Mesenchymal stem cell (in vitro differentiated cells and primary cell): ENCODE results near the gene SLC50A1.

Experiments
- DNase-seq: peaks from one replicate; pipeline ENCODE4 v3.0.0-alpha.2; 2013
- H2AFZ ChIP-seq: one replicate; pipeline ENCODE4 v1.6.1; 2013; ENCODE audit warnings: low read depth, mild to moderate bottlenecking, control low read depth, inconsistent platforms, low read length, moderate library complexity
- H2AK5ac ChIP-seq: 2 replicates; pipeline ENCODE4 v1.6.1; 2013; ENCODE audit warnings: low read length, moderate library complexity, mild to moderate bottlenecking, inconsistent platforms; ENCODE audit not compliant: severe bottlenecking
- H2BK120ac ChIP-seq: one replicate; pipeline ENCODE4 v1.6.1; 2013; ENCODE audit warnings: low read depth, mild to moderate bottlenecking, inconsistent platforms, low read length, moderate library complexity
- H2BK12ac ChIP-seq, 2 experiments: one replicate each; pipeline ENCODE4 v1.6.1; 2013; ENCODE audit warnings: inconsistent platforms in 2 of 2, low read length in 2 of 2, mild to moderate bottlenecking in 2 of 2, moderate library complexity in 2 of 2, control low read depth in 1 of 2
- H2BK15ac ChIP-seq: one replicate; pipeline ENCODE4 v1.6.1; 2013; ENCODE audit warnings: mild to moderate bottlenecking, low read depth, inconsistent platforms; ENCODE audit not compliant: poor library complexity, severe bottlenecking
- H2BK5ac ChIP-seq: 2 replicates; pipeline ENCODE4 v1.6.1; 2013; ENCODE audit warnings: low read depth, mild to moderate bottlenecking, low read length, control low read depth, inconsistent platforms; ENCODE audit not compliant: poor library complexity, severe bottlenecking
- H3K14ac ChIP-seq, 2 experiments: one replicate each; pipeline ENCODE4 v1.6.1; 2013; ENCODE audit warnings: inconsistent platforms in 2 of 2, low read length in 2 of 2, control low read depth in 1 of 2, mild to moderate bottlenecking in 1 of 2, moderate library complexity in 1 of 2
- H3K18ac ChIP-seq, 2 experiments: one replicate each; pipeline ENCODE4 v1.6.1; 2013; ENCODE audit warnings: inconsistent platforms in 2 of 2, low read length in 2 of 2, control low read depth in 1 of 2, low read depth in 1 of 2, mild to moderate bottlenecking in 1 of 2
- H3K23ac ChIP-seq, 2 experiments: one replicate each; pipeline ENCODE4 v1.6.1; 2013; ENCODE audit warnings: inconsistent platforms in 2 of 2, low read length in 2 of 2, mild to moderate bottlenecking in 2 of 2, moderate library complexity in 2 of 2, control low read depth in 1 of 2
- H3K27ac ChIP-seq: 2 replicates; pipeline ENCODE4 v1.5.1; 2013; ENCODE audit warnings: mild to moderate bottlenecking, moderate library complexity, low read length, control low read depth, inconsistent platforms; ENCODE audit not compliant: poor library complexity, severe bottlenecking
- H3K27me3 ChIP-seq, 2 experiments: 2 replicates each; pipeline versions ENCODE4 v1.6.1 to v1.7.0; 2013; ENCODE audit warnings: low read length in 2 of 2, mild to moderate bottlenecking in 2 of 2, moderate library complexity in 2 of 2, control low read depth in 1 of 2, inconsistent platforms in 1 of 2; ENCODE audit not compliant: control insufficient read depth in 1 of 2, insufficient read depth in 1 of 2
- H3K36me3 ChIP-seq, 2 experiments: 2 replicates each; pipeline versions ENCODE4 v1.6.1 to v1.7.0; 2013; ENCODE audit warnings: low read length in 2 of 2, control low read depth in 1 of 2, inconsistent platforms in 1 of 2, low read depth in 1 of 2, mild to moderate bottlenecking in 1 of 2; ENCODE audit not compliant: insufficient read depth in 2 of 2, control insufficient read depth in 1 of 2
- H3K4ac ChIP-seq, 2 experiments: one replicate each; pipeline ENCODE4 v1.6.1; 2013; ENCODE audit warnings: inconsistent platforms in 2 of 2, low read length in 2 of 2, mild to moderate bottlenecking in 2 of 2, moderate library complexity in 2 of 2, control low read depth in 1 of 2, low read depth in 1 of 2
- H3K4me1 ChIP-seq: 2 replicates; pipeline ENCODE4 v1.6.1; 2013; ENCODE audit warnings: low read depth, low read length, control low read depth; ENCODE audit not compliant: control insufficient read depth, insufficient read depth
- H3K4me2 ChIP-seq: 2 replicates; pipeline ENCODE4 v1.6.1; 2013; ENCODE audit warnings: low read length, mild to moderate bottlenecking, inconsistent platforms; ENCODE audit not compliant: poor library complexity, severe bottlenecking
- H3K4me3 ChIP-seq, 2 experiments: 2 replicates each; pipeline versions ENCODE4 v1.5.1 to v1.7.0; 2013; ENCODE audit warnings: low read length in 2 of 2, mild to moderate bottlenecking in 2 of 2, control low read depth in 1 of 2, low read depth in 1 of 2; ENCODE audit not compliant: insufficient read depth in 1 of 2
- H3K79me1 ChIP-seq: replicated peaks from 2 replicates; pipeline ENCODE4 v1.6.1; 2013; ENCODE audit warnings: mild to moderate bottlenecking, control low read depth, low read length, inconsistent platforms; ENCODE audit not compliant: poor library complexity, severe bottlenecking
- H3K9ac ChIP-seq: 2 replicates; pipeline ENCODE4 v1.7.0; 2013; ENCODE audit warnings: mild to moderate bottlenecking, low read length, moderate library complexity
- H3K9me3 ChIP-seq: 2 replicates; pipeline ENCODE4 v1.7.0; 2013; ENCODE audit warnings: mild to moderate bottlenecking, low read length; ENCODE audit not compliant: control insufficient read depth
- H4K8ac ChIP-seq: one replicate; pipeline ENCODE4 v1.6.1; 2013; ENCODE audit warnings: inconsistent platforms, mild to moderate bottlenecking, low read length, moderate library complexity
- H4K91ac ChIP-seq: one replicate; pipeline ENCODE4 v1.6.1; 2013; ENCODE audit warnings: mild to moderate bottlenecking, low read length, inconsistent platforms
- WGBS: methylation state at CpG from one replicate; pipeline ENCODE4 v1.1.7; 2013; ENCODE audit warnings: mixed read lengths; 5-methylcytosine and 5-hydroxymethylcytosine counted together

SLC50A1 gene

DNA sequence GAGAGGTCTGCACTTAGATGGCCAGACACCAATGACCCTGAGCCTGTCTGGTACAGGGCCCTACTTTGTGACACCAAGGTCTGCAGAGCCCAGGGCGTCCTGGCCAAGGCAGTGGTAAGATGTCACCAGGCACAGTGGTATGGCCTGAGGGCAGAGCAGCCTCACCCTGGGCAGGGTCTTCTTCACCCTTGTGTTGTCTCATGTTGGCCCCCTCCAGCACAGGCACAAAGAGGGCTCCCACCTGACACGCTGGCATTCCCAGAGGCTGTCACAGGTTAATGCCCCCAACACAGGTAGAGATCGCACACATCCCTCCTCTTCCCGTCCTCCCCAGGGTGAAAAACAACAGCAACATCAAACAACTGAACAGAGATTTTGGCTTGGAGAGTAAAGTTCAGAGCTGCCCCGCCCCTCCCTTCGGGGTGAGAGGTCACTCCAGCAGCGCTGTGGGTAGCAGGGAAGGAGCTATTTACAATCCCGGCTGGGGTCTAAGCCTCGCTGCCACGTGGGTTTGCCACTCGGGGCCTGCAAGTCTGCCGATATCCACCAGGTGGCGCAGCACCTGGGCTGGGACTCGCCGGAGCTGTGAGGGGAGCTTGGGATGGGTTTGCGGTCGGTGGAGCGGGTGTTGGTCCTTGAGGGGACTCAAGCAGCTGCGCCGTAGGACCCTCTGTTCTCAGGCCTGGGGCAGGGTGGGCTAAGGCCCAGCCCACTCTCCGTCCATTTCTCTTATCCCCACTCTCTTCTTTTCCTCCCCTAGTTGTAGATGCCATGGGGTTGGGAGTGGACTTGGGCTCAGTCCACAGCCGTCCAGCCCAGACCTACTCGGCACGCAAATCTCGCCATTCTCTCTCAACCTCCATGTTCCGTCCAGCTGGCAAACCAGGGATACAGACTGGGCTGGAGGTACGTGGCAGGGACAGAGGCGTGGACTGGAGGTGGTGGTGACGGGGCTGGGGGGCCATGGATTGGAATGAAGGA lies 44.3 kb upstream of the SLC50A1 start:
- H3K4me2 ChIP-seq, result no peak overlapping the region
- no peak overlapping the region for H3K4me3 ChIP-seq
- WGBS, result 54% methylated on average over 15 of the region's 29 CpGs
- no peak overlapping the region for H2AK5ac ChIP-seq
- no peak overlapping the region for H2AFZ ChIP-seq
- H3K79me1 ChIP-seq, result no peaks in the 10 kb centered on the region
- no peak overlapping the region for H2BK120ac ChIP-seq
- peaks cover 10 to 40% of the 10 kb centered on the region in 2 experiments for H3K27me3 ChIP-seq
- peak; percentile 70 for DNase-seq
- H4K8ac ChIP-seq, result peak overlapping the region; percentile 1
- no peak overlapping the region for H3K4ac ChIP-seq
- no peak overlapping the region for H2BK12ac ChIP-seq
- no peak overlapping the region for H3K27ac ChIP-seq
- H2BK5ac ChIP-seq, result no peak overlapping the region
- no peak overlapping the region for H3K14ac ChIP-seq
- no peak overlapping the region for H3K23ac ChIP-seq
- no peaks in the 10 kb centered on the region for H3K9me3 ChIP-seq
- H3K4me1 ChIP-seq, result peaks cover 16% of the 10 kb centered on the region
- no peak overlapping the region for H3K18ac ChIP-seq
- no peak overlapping the region for H2BK15ac ChIP-seq
- peak overlapping the region; percentile 42 for H3K9ac ChIP-seq
- H3K36me3 ChIP-seq, result peaks cover 0 to 2% of the 10 kb centered on the region in 2 experiments
- H4K91ac ChIP-seq, result no peak overlapping the region

DNA sequence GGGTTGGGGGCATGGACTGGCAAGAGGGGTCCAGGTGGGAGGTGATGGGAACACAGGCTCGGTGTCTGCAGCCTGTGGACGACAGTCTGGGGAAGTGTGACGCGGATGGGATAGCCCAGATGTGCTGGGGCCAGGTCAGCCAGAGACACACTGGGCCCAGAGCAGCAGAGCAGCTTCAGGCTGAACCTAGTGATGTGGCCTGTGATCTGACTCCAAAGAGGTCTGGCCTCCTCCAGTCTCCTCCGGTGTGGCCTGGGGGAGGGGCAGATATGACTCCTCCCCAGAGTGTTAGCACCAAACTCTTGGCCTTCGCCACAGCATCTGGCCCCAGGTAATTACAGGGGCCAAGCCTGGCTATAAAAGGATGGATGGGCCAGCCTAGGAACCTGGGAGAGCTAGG lies 43.5 kb upstream of the SLC50A1 start:
- H2BK12ac ChIP-seq, result no peak overlapping the region
- H3K9me3 ChIP-seq, result no peaks in the 10 kb centered on the region
- no peak overlapping the region for H2BK15ac ChIP-seq
- H3K27ac ChIP-seq, result no peak overlapping the region
- no peak overlapping the region for H3K4ac ChIP-seq
- peaks cover 12 to 42% of the 10 kb centered on the region in 2 experiments for H3K27me3 ChIP-seq
- no peak overlapping the region for H2AFZ ChIP-seq
- no peak overlapping the region for H3K23ac ChIP-seq
- H2BK120ac ChIP-seq, result no peak overlapping the region
- H3K4me3 ChIP-seq, result no peak overlapping the region
- H3K18ac ChIP-seq, result no peak overlapping the region
- H3K79me1 ChIP-seq, result no peaks in the 10 kb centered on the region
- no peak overlapping the region for H4K91ac ChIP-seq
- H2AK5ac ChIP-seq, result no peak overlapping the region
- H3K9ac ChIP-seq, result no peak overlapping the region
- H4K8ac ChIP-seq, result no peak overlapping the region
- H3K4me2 ChIP-seq, result no peak overlapping the region
- H3K36me3 ChIP-seq, result no peaks in the 10 kb centered on the region
- H3K14ac ChIP-seq, result no peak overlapping the region
- no peak for DNase-seq
- H2BK5ac ChIP-seq, result no peak overlapping the region
- WGBS, result 88% methylated on average over 6 of the region's 6 CpGs
- peaks cover 10% of the 10 kb centered on the region for H3K4me1 ChIP-seq

DNA sequence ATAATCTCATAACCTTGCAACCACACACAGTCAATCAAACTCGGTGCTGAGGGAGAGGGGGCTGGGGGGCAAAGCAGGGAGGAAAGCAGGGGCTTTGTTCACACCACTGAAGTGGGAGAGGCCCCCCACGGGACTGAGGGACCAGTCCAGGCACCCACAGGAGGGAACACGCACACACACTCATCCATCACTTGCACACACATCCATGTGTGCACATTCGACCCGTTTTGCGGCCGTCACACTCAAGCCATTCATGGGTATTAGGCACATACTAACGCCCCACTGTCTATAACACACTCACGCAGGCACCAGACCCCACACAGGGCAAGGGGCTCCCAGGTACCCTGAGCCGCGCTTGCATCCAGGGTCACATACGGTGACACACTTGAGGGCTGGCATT lies 43.0 kb upstream of the SLC50A1 start:
- Histone ChIP-seq H3K4ac (no peak overlapping the region), H2BK15ac (no peak overlapping the region), H3K4me2 (no peak overlapping the region), H3K23ac (no peak overlapping the region), H3K14ac (no peak overlapping the region), H3K18ac (no peak overlapping the region), H2BK120ac (no peak overlapping the region), H3K4me1 (peaks cover 10% of the 10 kb centered on the region), H3K79me1 (no peaks in the 10 kb centered on the region), H3K27me3 (peaks cover 13 to 44% of the 10 kb centered on the region in 2 experiments), H2BK5ac (no peak overlapping the region), H3K9ac (no peak overlapping the region), H3K36me3 (no peaks in the 10 kb centered on the region), H3K9me3 (no peaks in the 10 kb centered on the region), H2AK5ac (no peak overlapping the region), H3K27ac (no peak overlapping the region), H2AFZ (no peak overlapping the region), H4K91ac (no peak overlapping the region), H3K4me3 (no peak overlapping the region), H2BK12ac (no peak overlapping the region), H4K8ac (no peak overlapping the region)
- 87% methylated on average over 11 of the region's 12 CpGs for WGBS
- DNase-seq, result no peak

DNA sequence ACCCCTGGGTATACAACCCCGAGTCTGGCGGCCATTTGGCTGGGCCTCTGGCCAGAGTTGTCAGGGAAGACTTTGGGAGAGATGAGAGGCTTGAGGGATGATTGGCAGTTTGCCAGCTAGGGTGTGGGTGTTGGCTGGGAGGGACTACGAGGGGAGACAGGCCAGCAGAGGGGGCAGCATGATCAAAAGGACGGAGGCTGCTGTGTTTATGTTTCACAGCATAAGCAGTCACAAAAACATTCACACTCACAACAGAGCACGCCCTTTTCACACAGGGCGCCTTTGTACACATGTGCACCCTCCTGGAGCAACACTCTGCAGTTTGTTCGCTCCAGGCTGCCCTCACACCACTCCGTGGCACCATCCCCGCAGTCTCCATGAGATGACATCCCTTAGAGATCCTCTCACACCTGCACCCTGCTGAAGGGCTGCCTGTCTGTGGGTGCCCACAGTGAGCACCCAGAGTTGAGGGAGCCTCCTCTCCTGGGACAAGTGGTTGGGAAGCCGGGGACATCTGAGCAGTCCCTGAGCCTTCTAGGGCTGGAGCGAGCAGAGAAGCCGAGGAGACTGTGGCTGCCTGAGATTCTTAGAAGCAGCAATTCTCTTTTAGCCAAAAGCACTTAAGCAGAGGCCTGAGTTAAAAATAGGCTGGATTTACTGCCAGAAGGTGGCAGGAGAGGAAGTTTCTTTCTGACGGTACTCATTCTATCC lies 41.6 kb upstream of the SLC50A1 start:
- H4K91ac ChIP-seq, result peak overlapping the region; percentile 4
- H3K14ac ChIP-seq, result no peak overlapping the region
- no peaks in the 10 kb centered on the region for H3K36me3 ChIP-seq
- no peak overlapping the region for H2BK15ac ChIP-seq
- H2BK12ac ChIP-seq, result no peak overlapping the region
- no peak overlapping the region for H2BK5ac ChIP-seq
- H3K9ac ChIP-seq, result no peak overlapping the region
- 43% methylated on average over 12 of the region's 13 CpGs for WGBS
- DNase-seq, result peak; percentile 61
- peaks cover 10% of the 10 kb centered on the region for H3K4me1 ChIP-seq
- no peaks in the 10 kb centered on the region for H3K79me1 ChIP-seq
- no peak overlapping the region for H2BK120ac ChIP-seq
- H3K27me3 ChIP-seq, result peaks cover 15 to 48% of the 10 kb centered on the region in 2 experiments
- no peak overlapping the region for H3K23ac ChIP-seq
- no peak overlapping the region for H2AFZ ChIP-seq
- no peak overlapping the region for H3K4ac ChIP-seq
- H4K8ac ChIP-seq, result no peak overlapping the region
- H3K4me2 ChIP-seq, result no peak overlapping the region
- no peak overlapping the region for H3K27ac ChIP-seq
- no peak overlapping the region for H3K18ac ChIP-seq
- H2AK5ac ChIP-seq, result no peak overlapping the region
- peak overlapping the region in 1 of 2 experiments; percentile 40 for H3K4me3 ChIP-seq
- H3K9me3 ChIP-seq, result no peaks in the 10 kb centered on the region
